Measurements from ENCODE around the gene CAB39.

GRCh38 chr2:230737300-230737699 is 24.7 kb downstream of the CAB39 start:
- TF ChIP-seq CTCF (IDR thresholded peaks at IDR 0.05) (no peak), REST (IDR thresholded peaks at IDR 0.05; ENCODE audit: insufficient read depth in 1 of 2, low read depth in 2 of 2, low read length in 1 of 2) (no peak), SIN3A (IDR thresholded peaks at IDR 0.05; ENCODE audit: borderline replicate concordance, insufficient read depth, low read depth, low read length) (no peak), POLR2AphosphoS5 (IDR thresholded peaks at IDR 0.05; ENCODE audit: low read depth, low read length) (no peak)
